Endodermal cell (in vitro differentiated cells): ENCODE results near the gene CUX1. TPM values are rescaled to one million over a fixed set of nuclear protein-coding genes. Genes with fewer than 3 reads are reported as not detected.

ENCODE experiments used
- DNase-seq: peaks from one replicate; pipeline ENCODE4 v3.0.0-alpha.2; 2017
- H3K27ac ChIP-seq: 2 replicates; pipeline ENCODE4 v1.5.1; 2013; ENCODE audit warnings: mild to moderate bottlenecking, low read depth, low read length, moderate library complexity
- H3K27me3 ChIP-seq: 2 replicates; pipeline ENCODE4 v1.6.1; 2013; ENCODE audit warnings: mild to moderate bottlenecking, low read length, moderate library complexity; ENCODE audit not compliant: insufficient read depth, control insufficient read depth, poor library complexity, severe bottlenecking
- H3K36me3 ChIP-seq: 2 replicates; pipeline ENCODE4 v1.7.0; 2013; ENCODE audit warnings: mild to moderate bottlenecking, low read length, moderate library complexity; ENCODE audit not compliant: control insufficient read depth, insufficient read depth
- H3K4me1 ChIP-seq: one replicate; pipeline ENCODE4 v1.7.0; 2013; ENCODE audit warnings: low read length; ENCODE audit not compliant: control insufficient read depth, insufficient read depth
- H3K4me3 ChIP-seq: 2 replicates; pipeline ENCODE4 v1.5.1; 2013; ENCODE audit warnings: mild to moderate bottlenecking, low read length, moderate library complexity
- H3K9ac ChIP-seq: 2 replicates; pipeline ENCODE4 v1.6.1; 2013; ENCODE audit warnings: mild to moderate bottlenecking, low read length, moderate library complexity; ENCODE audit not compliant: poor library complexity, severe bottlenecking; ENCODE audit errors: extremely low read depth
- H3K9me3 ChIP-seq: 2 replicates; pipeline ENCODE4 v1.6.1; 2013; ENCODE audit warnings: mild to moderate bottlenecking, low read length, moderate library complexity; ENCODE audit not compliant: control insufficient read depth
- H3K27ac Mint-ChIP-seq: 2 replicates; pipeline ENCODE4 v1.8.0; 2020; ENCODE audit warnings: mixed read lengths
- H3K27me3 Mint-ChIP-seq: 2 replicates; pipeline ENCODE4 v1.8.0; 2021; ENCODE audit warnings: mild to moderate bottlenecking, mixed read lengths; ENCODE audit not compliant: insufficient read depth
- H3K36me3 Mint-ChIP-seq: 2 replicates; pipeline ENCODE4 v1.8.0; 2020; ENCODE audit warnings: low read depth, mixed read lengths
- H3K4me1 Mint-ChIP-seq: 2 replicates; pipeline ENCODE4 v1.8.0; 2020; ENCODE audit warnings: mixed read lengths
- H3K4me3 Mint-ChIP-seq: 2 replicates; pipeline ENCODE4 v1.8.0; 2020; ENCODE audit warnings: mild to moderate bottlenecking, moderate library complexity, mixed read lengths
- H3K9me3 Mint-ChIP-seq: 2 replicates; pipeline ENCODE4 v1.8.0; 2020; ENCODE audit warnings: mild to moderate bottlenecking, mixed read lengths
- WGBS, 2 experiments: methylation state at CpG; one replicate each; pipeline versions ENCODE4 v1.1.5 to v1.1.7; 2013; ENCODE audit warnings: missing lambda C conversion rate in 2 of 2, mixed read lengths in 1 of 2; ENCODE audit not compliant: insufficient coverage in 1 of 2, insufficient read length in 1 of 2; 5-methylcytosine and 5-hydroxymethylcytosine counted together
- total RNA-seq, 2 donors: library from RNA; stranded (reverse); fragmentation: NEBNext Ultra II Directional in 1 of 2; extraction: Animal tissue kit (Norgen Biotek cat#: 25700) in 1 of 2; gene quantifications; 2 replicates in 1 of 2; 3 replicates in 1 of 2; pipeline ENCODE4 v1.2.1, GENCODE V29; 2021
- TF ChIP-seq, protein P1 (sequence below): fragments of 200-600 bp; sonication (generic); conservative IDR thresholded peaks from 2 replicates; pipeline ENCODE4 v1.5.0; 2021; ENCODE audit warnings: antibody characterized with exemption, mild to moderate bottlenecking

Gene CUX1
- total RNA-seq, 2 donors from 2014 or later, result 85.1 to 108 TPM

DNA sequence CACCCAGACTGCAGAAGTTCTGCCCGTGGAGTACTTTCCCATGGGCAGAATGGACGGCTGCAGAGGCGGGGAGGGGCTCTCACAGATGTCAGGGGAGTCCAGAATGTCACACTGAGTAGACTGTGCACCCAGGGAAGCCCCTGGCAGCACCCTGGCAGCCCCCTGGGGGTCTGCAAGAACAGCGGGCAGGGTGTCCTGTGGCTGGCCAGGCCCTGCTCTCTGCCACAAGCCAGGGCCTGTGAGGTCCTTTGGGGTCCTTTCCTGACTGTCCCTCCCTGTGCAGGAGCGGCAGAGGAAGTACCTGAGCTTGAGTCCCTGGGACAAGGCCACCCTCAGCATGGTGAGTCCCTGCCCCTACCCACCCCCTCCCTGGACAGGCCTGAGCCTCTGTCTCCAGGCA lies 463.1 kb downstream of the CUX1 start:
- peaks cover 5% of the 10 kb centered on the region for H3K27me3 Mint-ChIP-seq
- H3K36me3 Mint-ChIP-seq, result no peaks in the 10 kb centered on the region
- no peaks in the 10 kb centered on the region for H3K9me3 Mint-ChIP-seq
- H3K9me3 ChIP-seq, result no peaks in the 10 kb centered on the region
- H3K9ac ChIP-seq, result no peak overlapping the region
- H3K4me1 ChIP-seq, result no peaks in the 10 kb centered on the region
- no peaks in the 10 kb centered on the region for H3K27me3 ChIP-seq
- no peak overlapping the region for H3K4me3 Mint-ChIP-seq
- TF ChIP-seq, protein P1, sequence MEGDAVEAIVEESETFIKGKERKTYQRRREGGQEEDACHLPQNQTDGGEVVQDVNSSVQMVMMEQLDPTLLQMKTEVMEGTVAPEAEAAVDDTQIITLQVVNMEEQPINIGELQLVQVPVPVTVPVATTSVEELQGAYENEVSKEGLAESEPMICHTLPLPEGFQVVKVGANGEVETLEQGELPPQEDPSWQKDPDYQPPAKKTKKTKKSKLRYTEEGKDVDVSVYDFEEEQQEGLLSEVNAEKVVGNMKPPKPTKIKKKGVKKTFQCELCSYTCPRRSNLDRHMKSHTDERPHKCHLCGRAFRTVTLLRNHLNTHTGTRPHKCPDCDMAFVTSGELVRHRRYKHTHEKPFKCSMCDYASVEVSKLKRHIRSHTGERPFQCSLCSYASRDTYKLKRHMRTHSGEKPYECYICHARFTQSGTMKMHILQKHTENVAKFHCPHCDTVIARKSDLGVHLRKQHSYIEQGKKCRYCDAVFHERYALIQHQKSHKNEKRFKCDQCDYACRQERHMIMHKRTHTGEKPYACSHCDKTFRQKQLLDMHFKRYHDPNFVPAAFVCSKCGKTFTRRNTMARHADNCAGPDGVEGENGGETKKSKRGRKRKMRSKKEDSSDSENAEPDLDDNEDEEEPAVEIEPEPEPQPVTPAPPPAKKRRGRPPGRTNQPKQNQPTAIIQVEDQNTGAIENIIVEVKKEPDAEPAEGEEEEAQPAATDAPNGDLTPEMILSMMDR, result no peak
- H3K4me1 Mint-ChIP-seq, result peaks cover 2% of the 10 kb centered on the region
- no peak for DNase-seq
- no peak overlapping the region for H3K27ac ChIP-seq
- H3K4me3 ChIP-seq, result no peak overlapping the region
- 89 to 93% methylated on average over 1 to 5 of the region's 5 CpGs for WGBS, 2 experiments
- no peaks in the 10 kb centered on the region for H3K36me3 ChIP-seq
- H3K27ac Mint-ChIP-seq, result no peak overlapping the region

DNA sequence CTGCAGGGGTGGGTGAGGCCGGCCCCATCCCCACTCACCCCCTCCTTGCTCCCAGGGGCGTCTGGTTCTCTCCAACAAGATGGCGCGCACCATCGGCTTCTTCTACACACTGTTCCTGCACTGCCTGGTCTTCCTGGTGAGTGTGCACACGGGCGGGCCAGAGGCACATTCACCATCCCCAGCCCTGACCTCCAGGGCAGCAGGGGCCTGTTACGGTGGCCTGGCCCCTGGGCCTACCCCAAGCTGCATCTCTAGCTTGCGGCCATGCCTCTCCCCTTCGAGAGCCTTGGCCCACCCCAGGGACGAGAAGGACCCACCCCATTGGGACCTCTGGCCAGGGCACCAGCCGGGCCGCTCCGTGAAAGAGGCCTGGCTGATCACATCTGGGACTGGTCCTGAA lies 464.4 kb downstream of the CUX1 start:
- H3K9ac ChIP-seq, result no peak overlapping the region
- H3K4me1 Mint-ChIP-seq, result peaks cover 2% of the 10 kb centered on the region
- H3K9me3 Mint-ChIP-seq, result no peaks in the 10 kb centered on the region
- no peak overlapping the region for H3K27ac ChIP-seq
- H3K4me3 Mint-ChIP-seq, result no peak overlapping the region
- no peak for DNase-seq
- peaks cover 5% of the 10 kb centered on the region for H3K27me3 Mint-ChIP-seq
- no peaks in the 10 kb centered on the region for H3K36me3 ChIP-seq
- no peaks in the 10 kb centered on the region for H3K36me3 Mint-ChIP-seq
- WGBS, 2 experiments, result 93 to 98% methylated on average over 8 to 14 of the region's 14 CpGs
- no peak overlapping the region for H3K4me3 ChIP-seq
- no peaks in the 10 kb centered on the region for H3K9me3 ChIP-seq
- H3K27me3 ChIP-seq, result no peaks in the 10 kb centered on the region
- H3K4me1 ChIP-seq, result no peaks in the 10 kb centered on the region
- TF ChIP-seq, protein P1, result no peak
- no peak overlapping the region for H3K27ac Mint-ChIP-seq

DNA sequence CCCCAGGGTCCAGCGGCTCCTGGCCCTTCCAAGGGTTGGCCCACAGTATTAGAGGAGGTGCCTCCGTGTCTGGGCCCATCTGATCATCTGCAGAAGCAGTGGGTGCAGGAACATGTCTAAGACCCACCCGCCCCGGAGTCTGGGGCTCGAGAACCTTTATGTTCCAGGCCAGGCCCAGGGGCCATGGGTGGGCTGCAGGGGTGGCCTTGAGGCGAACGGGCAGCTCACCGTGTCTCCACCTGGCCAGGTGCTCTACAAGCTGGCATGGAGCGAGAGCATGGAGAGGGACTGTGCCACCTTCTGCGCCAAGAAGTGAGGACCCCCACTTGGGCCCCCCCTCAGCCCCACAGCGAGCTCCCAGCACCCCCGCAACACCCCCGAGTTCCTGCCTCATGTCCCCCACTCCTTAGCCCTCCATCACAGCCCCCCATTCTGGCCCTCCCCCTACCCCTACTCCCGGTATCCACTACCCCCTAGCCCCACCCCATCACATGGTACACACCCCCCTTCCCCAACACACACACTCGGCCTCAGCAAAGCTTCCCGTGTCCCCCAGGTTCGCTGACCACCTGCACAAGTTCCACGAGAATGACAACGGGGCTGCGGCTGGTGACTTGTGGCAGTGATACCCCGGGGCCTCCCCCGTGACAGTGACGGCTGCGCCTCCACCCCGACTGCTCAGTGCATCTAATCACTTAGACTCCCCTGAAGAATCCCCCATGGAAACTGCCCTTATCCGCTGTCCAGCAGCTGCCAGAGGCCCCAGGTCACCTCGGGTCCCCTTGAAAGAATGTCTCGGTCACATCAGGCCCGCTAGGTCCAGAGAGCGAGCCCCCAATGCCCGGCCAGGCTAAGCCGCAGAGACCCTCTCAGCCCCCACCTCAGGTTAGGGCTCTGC lies 465.3 kb downstream of the CUX1 start:
- Histone ChIP-seq H3K36me3 (no peaks in the 10 kb centered on the region), H3K4me1 (no peaks in the 10 kb centered on the region), H3K27ac (no peak overlapping the region), H3K4me3 (no peak overlapping the region), H3K9ac (no peak overlapping the region), H3K9me3 (no peaks in the 10 kb centered on the region), H3K27me3 (peaks cover under 1% of the 10 kb centered on the region)
- peaks cover 2% of the 10 kb centered on the region for H3K4me1 Mint-ChIP-seq
- H3K27ac Mint-ChIP-seq, result no peak overlapping the region
- no peaks in the 10 kb centered on the region for H3K36me3 Mint-ChIP-seq
- H3K4me3 Mint-ChIP-seq, result no peak overlapping the region
- no peak for DNase-seq
- TF ChIP-seq, protein P1, result no peak
- peaks cover 5% of the 10 kb centered on the region for H3K27me3 Mint-ChIP-seq
- H3K9me3 Mint-ChIP-seq, result no peaks in the 10 kb centered on the region
- WGBS, 2 experiments, result 93 to 96% methylated on average over 19 to 32 of the region's 32 CpGs
